ENCODE results near the gene RUVBL2. TPM values are rescaled to one million over a fixed set of nuclear protein-coding genes. Genes with fewer than 3 reads are reported as not detected.

Gene RUVBL2
- total RNA-seq, 2 donors from 2014 or later, result 54.1 to 151 TPM

DNA sequence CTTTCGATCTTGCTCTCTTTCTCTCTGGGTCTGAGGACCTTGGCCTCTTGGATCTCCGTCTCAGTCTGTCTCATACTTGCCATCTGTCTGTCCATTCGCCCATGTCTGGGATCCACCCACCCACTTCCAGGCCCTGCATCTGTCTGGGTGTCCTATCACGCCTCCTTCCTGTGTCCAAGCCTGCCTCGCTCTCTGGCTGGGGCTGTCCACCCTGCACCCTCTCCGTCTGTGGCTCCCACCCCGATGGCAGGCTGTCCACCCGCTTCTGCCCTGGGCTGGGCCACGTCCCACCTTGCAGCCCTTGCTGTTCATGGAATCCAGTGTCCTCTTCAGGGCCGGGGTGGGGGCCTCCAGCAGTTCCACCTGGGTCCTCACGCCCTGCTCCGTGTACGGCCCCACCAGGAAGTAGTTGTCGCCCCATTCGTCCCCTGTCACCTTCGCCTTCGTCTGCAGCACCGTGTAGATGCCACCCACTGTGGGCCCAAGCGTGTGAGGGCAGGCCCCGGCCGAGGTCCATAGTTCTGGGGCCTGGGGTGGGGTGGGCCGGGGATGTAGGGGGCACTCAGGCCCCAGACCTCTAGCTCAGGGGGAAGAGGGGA, 2.6 kb upstream of the RUVBL2 start:
- intact Hi-C loops (cut with DNase I), result no loop called here
- no peak for DNase-seq
- Histone ChIP-seq H3K9me3 (no peaks in the 10 kb centered on the region), H3K4me1 (peaks cover 9% of the 10 kb centered on the region), H3K4me3 (no peak overlapping the region), H3K9ac (ENCODE audit: low read depth in 2 of 2, low read length in 2 of 2) (no peak overlapping the region), H3K27me3 (no peaks in the 10 kb centered on the region), H3K27ac (no peak overlapping the region), H3K36me3 (no peaks in the 10 kb centered on the region)
- TF ChIP-seq, protein P1, sequence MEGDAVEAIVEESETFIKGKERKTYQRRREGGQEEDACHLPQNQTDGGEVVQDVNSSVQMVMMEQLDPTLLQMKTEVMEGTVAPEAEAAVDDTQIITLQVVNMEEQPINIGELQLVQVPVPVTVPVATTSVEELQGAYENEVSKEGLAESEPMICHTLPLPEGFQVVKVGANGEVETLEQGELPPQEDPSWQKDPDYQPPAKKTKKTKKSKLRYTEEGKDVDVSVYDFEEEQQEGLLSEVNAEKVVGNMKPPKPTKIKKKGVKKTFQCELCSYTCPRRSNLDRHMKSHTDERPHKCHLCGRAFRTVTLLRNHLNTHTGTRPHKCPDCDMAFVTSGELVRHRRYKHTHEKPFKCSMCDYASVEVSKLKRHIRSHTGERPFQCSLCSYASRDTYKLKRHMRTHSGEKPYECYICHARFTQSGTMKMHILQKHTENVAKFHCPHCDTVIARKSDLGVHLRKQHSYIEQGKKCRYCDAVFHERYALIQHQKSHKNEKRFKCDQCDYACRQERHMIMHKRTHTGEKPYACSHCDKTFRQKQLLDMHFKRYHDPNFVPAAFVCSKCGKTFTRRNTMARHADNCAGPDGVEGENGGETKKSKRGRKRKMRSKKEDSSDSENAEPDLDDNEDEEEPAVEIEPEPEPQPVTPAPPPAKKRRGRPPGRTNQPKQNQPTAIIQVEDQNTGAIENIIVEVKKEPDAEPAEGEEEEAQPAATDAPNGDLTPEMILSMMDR (IDR thresholded peaks at IDR 0.05), result no peak

DNA sequence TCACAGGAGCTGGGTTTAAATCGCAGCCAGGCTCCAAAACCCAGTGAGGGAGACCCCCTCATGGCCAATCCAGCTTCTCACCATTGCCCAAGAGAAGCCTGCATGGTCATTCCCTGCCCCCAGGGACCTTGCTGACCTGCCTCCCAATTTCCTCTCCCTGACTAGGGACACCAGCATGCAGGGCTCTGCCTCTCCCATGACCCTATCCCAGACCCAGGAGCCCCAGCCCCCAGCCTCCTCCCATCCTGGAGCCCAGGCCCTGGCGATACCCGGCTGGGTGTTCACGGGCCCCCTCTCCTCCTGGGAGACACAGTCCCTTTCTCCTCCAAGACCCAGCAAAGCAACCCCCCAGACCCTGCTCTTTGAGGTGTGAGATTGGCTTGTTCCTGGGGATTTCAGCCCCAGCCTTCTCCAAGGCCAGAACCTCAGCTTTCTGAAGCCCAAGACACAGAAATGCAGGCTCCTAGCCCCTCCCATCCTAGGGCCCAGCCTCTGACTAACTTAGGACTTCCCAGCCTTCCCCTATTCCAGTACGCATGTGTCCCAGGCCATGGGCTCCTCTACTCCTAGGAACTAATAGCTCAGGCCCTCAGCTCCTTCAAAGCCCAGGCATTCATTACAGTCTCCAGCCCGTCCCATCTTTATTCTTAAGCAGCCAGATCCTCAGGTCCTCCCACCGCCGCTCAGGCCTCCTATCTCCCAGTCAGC, 1.7 kb upstream of the RUVBL2 start:
- intact Hi-C loops (cut with DNase I), result no loop called here

DNA sequence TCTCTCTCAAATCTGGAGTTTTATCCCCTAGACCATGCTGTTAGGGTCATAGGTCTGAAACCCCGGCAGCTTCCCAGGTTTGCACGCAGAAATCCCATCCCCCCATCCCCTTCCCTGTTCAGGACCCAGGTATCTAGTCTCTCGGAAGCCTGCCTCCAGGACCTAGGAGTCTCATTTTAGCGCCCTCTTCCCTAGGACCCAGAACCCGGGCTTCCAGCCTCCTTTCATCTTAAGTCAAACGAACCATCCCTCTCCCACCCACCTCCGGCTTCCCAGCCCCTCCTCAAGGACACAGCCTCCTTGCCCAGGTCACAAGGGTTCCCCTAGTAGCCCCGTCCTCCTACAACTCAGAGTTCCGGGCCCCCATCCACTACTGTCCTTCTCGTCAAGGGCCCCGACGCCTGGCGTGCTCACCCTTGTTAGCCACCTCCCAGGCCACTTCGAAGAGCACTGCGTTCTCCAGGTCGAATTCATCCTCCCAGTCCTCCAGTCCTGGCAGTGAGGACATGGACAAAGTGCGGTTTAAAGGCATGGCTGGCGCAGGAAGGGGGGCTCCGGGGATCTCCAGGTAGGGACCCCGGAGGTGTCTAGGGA, 1.0 kb upstream of the RUVBL2 start:
- H3K9ac ChIP-seq (ENCODE audit: low read depth in 2 of 2, low read length in 2 of 2), result peak overlapping the region; percentile 88 to 99
- TF ChIP-seq, protein P1 (IDR thresholded peaks at IDR 0.05), result no peak
- intact Hi-C loops (cut with DNase I), result no loop called here
- peak; percentile 47 for DNase-seq
- peaks cover 9% of the 10 kb centered on the region for H3K4me1 ChIP-seq
- no peaks in the 10 kb centered on the region for H3K9me3 ChIP-seq
- H3K4me3 ChIP-seq, result peak overlapping the region; percentile 76
- no peaks in the 10 kb centered on the region for H3K27me3 ChIP-seq
- H3K27ac ChIP-seq, result peak overlapping the region; percentile 86
- H3K36me3 ChIP-seq, result no peaks in the 10 kb centered on the region

More for the DNA sequence above, 1.7 kb upstream of the RUVBL2 start:
- Histone ChIP-seq H3K9ac (ENCODE audit: low read depth in 2 of 2, low read length in 2 of 2) (peak overlapping the region; percentile 88 to 99), H3K27me3 (no peaks in the 10 kb centered on the region), H3K9me3 (no peaks in the 10 kb centered on the region), H3K4me3 (peak overlapping the region; percentile 76), H3K4me1 (peaks cover 9% of the 10 kb centered on the region), H3K36me3 (no peaks in the 10 kb centered on the region), H3K27ac (peak overlapping the region; percentile 86)
- DNase-seq, result peak; percentile 78
- TF ChIP-seq, protein P1 (IDR thresholded peaks at IDR 0.05), result no peak

DNA sequence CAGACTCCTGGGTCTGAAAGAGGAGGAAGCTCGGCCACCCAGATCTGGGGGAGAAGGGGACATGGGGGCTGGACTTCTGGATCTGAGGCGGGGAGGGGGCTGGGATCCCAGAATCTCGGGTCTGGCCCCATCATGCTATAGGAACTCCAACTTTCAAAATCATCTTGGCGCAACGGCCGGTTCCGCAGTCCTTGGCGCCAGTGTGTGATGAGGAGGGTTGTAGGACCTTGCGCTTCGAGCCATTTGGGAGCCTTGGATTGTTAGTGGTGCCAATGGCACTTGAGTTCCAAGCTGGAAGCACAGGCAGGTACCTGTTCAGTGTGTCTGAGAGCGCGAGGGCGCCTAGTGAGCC, 324 bp downstream of the RUVBL2 start:
- Histone ChIP-seq H3K9me3 (no peaks in the 10 kb centered on the region), H3K36me3 (no peaks in the 10 kb centered on the region), H3K27ac (peak overlapping the region; percentile 86), H3K4me1 (peaks cover 9% of the 10 kb centered on the region), H3K9ac (ENCODE audit: low read depth in 2 of 2, low read length in 2 of 2) (peak overlapping the region; percentile 59 to 99), H3K4me3 (peak overlapping the region; percentile 76), H3K27me3 (no peaks in the 10 kb centered on the region)
- intact Hi-C loops (cut with DNase I), result no loop called here
- DNase-seq, result no peak
- TF ChIP-seq, protein P1 (IDR thresholded peaks at IDR 0.05), result no peak

DNA sequence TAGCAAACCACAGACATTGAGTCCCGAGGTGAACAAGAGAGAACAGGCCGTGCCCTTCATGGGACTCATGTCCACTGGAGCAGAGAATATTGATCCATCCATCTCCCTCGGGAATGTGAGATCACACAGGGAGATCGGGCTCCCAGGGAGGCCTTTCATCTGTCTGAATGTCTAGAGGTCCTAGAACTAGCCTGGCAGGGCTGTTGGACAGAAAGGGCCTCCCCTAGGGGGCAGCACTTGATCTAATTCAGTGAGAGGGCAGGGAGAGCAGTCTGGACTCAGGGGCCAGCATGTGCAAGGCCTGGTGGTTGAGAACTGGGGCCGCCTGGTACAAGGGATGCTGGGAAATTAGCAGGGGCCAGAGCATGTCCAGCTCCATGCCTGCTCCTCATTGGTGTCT, 4.3 kb downstream of the RUVBL2 start:
- Histone ChIP-seq H3K9ac (ENCODE audit: low read depth in 2 of 2, low read length in 2 of 2) (no peak overlapping the region), H3K36me3 (no peaks in the 10 kb centered on the region), H3K4me3 (no peak overlapping the region), H3K27me3 (no peaks in the 10 kb centered on the region), H3K4me1 (no peaks in the 10 kb centered on the region), H3K27ac (no peak overlapping the region), H3K9me3 (no peaks in the 10 kb centered on the region)
- intact Hi-C loops (cut with DNase I), result no loop called here
- DNase-seq, result peak; percentile 76
- TF ChIP-seq, protein P1 (IDR thresholded peaks at IDR 0.05), result peak; percentile 41

Measured in colonic mucosa (tissue), 4 donors.